SK-N-SH treated with all-trans-retinoic acid at 6 μM for 48 hours (cell line): ENCODE results near the gene PLA2G4B.

Experiments
- ATAC-seq: fragments of 200-7000 bp; cut with Tn5 transposase; 3 replicates; pipeline ENCODE4 v1.9.1; 2020; ENCODE audit warnings: mild to moderate bottlenecking, moderate library complexity
- ARNTL ChIP-seq: fragments of 450-650 bp; formaldehyde crosslinking; IDR thresholded peaks from 2 replicates; pipeline ENCODE4 v1.5.0; 2020; ENCODE audit warnings: low read depth, mild to moderate bottlenecking, moderate library complexity, borderline replicate concordance
- BACH2 ChIP-seq: fragments of 250-450 bp; sonication (Bioruptor Pico); IDR thresholded peaks from 2 replicates; pipeline ENCODE4 v1.9.0; 2021; ENCODE audit warnings: mild to moderate bottlenecking, borderline replicate concordance
- CSDC2 ChIP-seq: fragments of 250-450 bp; sonication (Bioruptor Pico); IDR thresholded peaks from 2 replicates; pipeline ENCODE4 v1.5.0; 2020; ENCODE audit warnings: mild to moderate bottlenecking, moderate library complexity
- ESRRG ChIP-seq: fragments of 250-450 bp; sonication (Bioruptor Pico); IDR thresholded peaks from 2 replicates; pipeline ENCODE4 v1.6.1; 2021; ENCODE audit warnings: mild to moderate bottlenecking
- GLIS3 ChIP-seq: fragments of 250-450 bp; sonication (Bioruptor Pico); IDR thresholded peaks from 2 replicates; pipeline ENCODE4 v1.5.0; 2020; ENCODE audit warnings: mild to moderate bottlenecking, moderate library complexity
- ISL1 ChIP-seq: fragments of 250-450 bp; sonication (Bioruptor Pico); IDR thresholded peaks from 2 replicates; pipeline ENCODE4 v2.1.2; 2022; ENCODE audit warnings: mild to moderate bottlenecking, moderate library complexity
- OSR1 ChIP-seq: fragments of 250-450 bp; sonication (Bioruptor Pico); IDR thresholded peaks from 2 replicates; pipeline ENCODE4 v1.8.0; 2022; ENCODE audit warnings: moderate library complexity, mild to moderate bottlenecking, inconsistent platforms
- PPARA ChIP-seq: fragments of 250-450 bp; sonication (Bioruptor Pico); IDR thresholded peaks from 2 replicates; pipeline ENCODE4 v1.5.0; 2020; ENCODE audit warnings: mild to moderate bottlenecking, borderline replicate concordance
- RARB ChIP-seq: fragments of 250-450 bp; sonication (Bioruptor Pico); IDR thresholded peaks from 2 replicates; pipeline ENCODE4 v1.8.0; 2021; ENCODE audit warnings: mild to moderate bottlenecking, moderate library complexity
- SNAI2 ChIP-seq: fragments of 250-450 bp; sonication (Bioruptor Pico); IDR thresholded peaks from 2 replicates; pipeline ENCODE4 v1.5.0; 2020; ENCODE audit warnings: mild to moderate bottlenecking, moderate library complexity
- TCF4 ChIP-seq: fragments of 250-450 bp; sonication (Bioruptor Pico); IDR thresholded peaks from 2 replicates; pipeline ENCODE4 v1.8.0; 2021; ENCODE audit warnings: mild to moderate bottlenecking, moderate library complexity, borderline replicate concordance
- TOX ChIP-seq: fragments of 250-450 bp; sonication (Bioruptor Pico); IDR thresholded peaks from 2 replicates; pipeline ENCODE4 v1.8.0; 2021; ENCODE audit warnings: mild to moderate bottlenecking, moderate library complexity, borderline replicate concordance
- ZC3H10 ChIP-seq: fragments of 250-450 bp; sonication (Bioruptor Pico); IDR thresholded peaks from 2 replicates; pipeline ENCODE4 v1.5.1; 2021; ENCODE audit warnings: mild to moderate bottlenecking, moderate library complexity
- ZFP3 ChIP-seq: fragments of 250-450 bp; sonication (Bioruptor Pico); IDR thresholded peaks from 2 replicates; pipeline ENCODE4 v1.5.0; 2020; ENCODE audit warnings: mild to moderate bottlenecking, moderate library complexity
- ZFP30 ChIP-seq: fragments of 450-650 bp; formaldehyde crosslinking; IDR thresholded peaks from 2 replicates; pipeline ENCODE4 v1.5.0; 2022; ENCODE audit warnings: mild to moderate bottlenecking, moderate library complexity
- ZNF565 ChIP-seq: fragments of 450-650 bp; formaldehyde crosslinking; conservative IDR thresholded peaks from 2 replicates; pipeline ENCODE4 v1.5.0; 2020; ENCODE audit warnings: low read depth, mild to moderate bottlenecking, moderate library complexity
- ZNF70 ChIP-seq: fragments of 450-650 bp; formaldehyde crosslinking; IDR thresholded peaks from 2 replicates; pipeline ENCODE4 v1.5.0; 2020; ENCODE audit warnings: mild to moderate bottlenecking, moderate library complexity
- ZNF8 ChIP-seq: fragments of 450-650 bp; formaldehyde crosslinking; IDR thresholded peaks from 2 replicates; pipeline ENCODE4 v1.5.0; 2020; ENCODE audit warnings: mild to moderate bottlenecking, moderate library complexity
- TF ChIP-seq, protein P1 (sequence below): fragments of 250-450 bp; sonication (Bioruptor Pico); IDR thresholded peaks from 2 replicates; pipeline ENCODE4 v1.5.1; 2021; ENCODE audit warnings: mild to moderate bottlenecking, moderate library complexity
- TF ChIP-seq, protein P2 (sequence below): fragments of 250-450 bp; sonication (Bioruptor Pico); IDR thresholded peaks from 2 replicates; pipeline ENCODE4 v1.8.0; 2021; ENCODE audit warnings: low read depth, mild to moderate bottlenecking, moderate library complexity, borderline replicate concordance
- TF ChIP-seq, protein P3 (sequence below): fragments of 250-450 bp; sonication (Bioruptor Pico); IDR thresholded peaks from 2 replicates; pipeline ENCODE4 v1.5.1; 2020; ENCODE audit warnings: low read depth, mild to moderate bottlenecking, moderate library complexity
- TF ChIP-seq, protein P4 (sequence below): fragments of 250-450 bp; sonication (Bioruptor Pico); IDR thresholded peaks from 2 replicates; pipeline ENCODE4 v1.5.0; 2020; ENCODE audit warnings: mild to moderate bottlenecking, moderate library complexity
- TF ChIP-seq, protein P5 (sequence below): fragments of 250-450 bp; sonication (Bioruptor Pico); IDR thresholded peaks from 2 replicates; pipeline ENCODE4 v1.8.0; 2020; ENCODE audit warnings: mild to moderate bottlenecking, moderate library complexity, borderline replicate concordance

PLA2G4B gene

DNA sequence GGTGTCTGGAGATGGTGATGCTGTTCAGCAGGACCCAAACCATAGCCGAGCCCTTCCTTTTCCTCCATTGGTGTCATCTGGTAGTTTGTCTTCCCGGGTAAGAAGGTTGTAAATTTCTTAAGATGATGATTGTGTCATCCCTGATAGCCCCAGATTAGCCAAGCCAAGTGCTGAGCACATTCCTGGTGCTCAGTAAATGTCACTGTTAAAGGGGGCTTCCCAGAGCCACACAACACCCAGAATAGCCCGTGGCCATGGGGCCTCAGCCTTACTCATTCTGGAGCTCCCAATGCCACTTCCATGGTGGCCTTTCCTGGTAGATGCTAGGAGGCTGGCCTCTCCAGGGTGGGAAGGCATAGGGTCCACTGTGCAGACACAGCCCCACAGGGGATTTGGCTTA, 4.6 kb upstream of the PLA2G4B start:
- TF ChIP-seq ARNTL (CRISPR knock-in tag) = no peak
- TF ChIP-seq TOX = no peak
- TF ChIP-seq, protein P1, sequence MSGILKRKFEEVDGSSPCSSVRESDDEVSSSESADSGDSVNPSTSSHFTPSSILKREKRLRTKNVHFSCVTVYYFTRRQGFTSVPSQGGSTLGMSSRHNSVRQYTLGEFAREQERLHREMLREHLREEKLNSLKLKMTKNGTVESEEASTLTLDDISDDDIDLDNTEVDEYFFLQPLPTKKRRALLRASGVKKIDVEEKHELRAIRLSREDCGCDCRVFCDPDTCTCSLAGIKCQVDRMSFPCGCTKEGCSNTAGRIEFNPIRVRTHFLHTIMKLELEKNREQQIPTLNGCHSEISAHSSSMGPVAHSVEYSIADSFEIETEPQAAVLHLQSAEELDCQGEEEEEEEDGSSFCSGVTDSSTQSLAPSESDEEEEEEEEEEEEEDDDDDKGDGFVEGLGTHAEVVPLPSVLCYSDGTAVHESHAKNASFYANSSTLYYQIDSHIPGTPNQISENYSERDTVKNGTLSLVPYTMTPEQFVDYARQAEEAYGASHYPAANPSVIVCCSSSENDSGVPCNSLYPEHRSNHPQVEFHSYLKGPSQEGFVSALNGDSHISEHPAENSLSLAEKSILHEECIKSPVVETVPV (CRISPR knock-in tag) = no peak
- TF ChIP-seq ZFP3 = no peak
- TF ChIP-seq BACH2 = no peak
- TF ChIP-seq OSR1 = no peak
- TF ChIP-seq ZNF70 (CRISPR knock-in tag) = no peak
- TF ChIP-seq RARB (CRISPR knock-in tag) = no peak
- no peak for TF ChIP-seq ZNF565 (CRISPR knock-in tag)
- TF ChIP-seq, all 23 proteins: peak for 0
- ATAC-seq = no peak

DNA sequence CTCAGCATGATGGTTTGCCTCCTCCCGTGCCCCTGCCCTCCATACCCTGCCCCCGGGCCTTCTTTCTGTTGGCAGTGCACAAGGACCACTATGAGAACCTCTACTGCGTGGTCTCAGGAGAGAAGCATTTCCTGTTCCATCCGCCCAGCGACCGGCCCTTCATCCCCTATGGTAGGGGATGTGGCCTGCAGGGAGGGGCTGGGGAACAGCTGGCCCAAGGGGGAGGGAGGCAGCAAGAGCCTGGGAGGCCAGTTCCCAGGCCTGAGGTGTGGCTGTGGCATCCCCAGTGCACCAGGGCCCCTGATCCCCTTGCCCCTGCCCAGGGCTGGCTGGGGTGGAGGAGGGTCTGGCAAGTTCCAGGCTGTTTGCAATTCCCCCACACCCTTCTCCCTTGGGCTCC, 2.6 kb upstream of the PLA2G4B start:
- no peak for ATAC-seq
- TF ChIP-seq ZFP30 (CRISPR knock-in tag) = no peak
- no peak for TF ChIP-seq ZNF70 (CRISPR knock-in tag)
- TF ChIP-seq ISL1 = no peak
- TF ChIP-seq CSDC2 (CRISPR knock-in tag) = no peak
- TF ChIP-seq, protein P2, sequence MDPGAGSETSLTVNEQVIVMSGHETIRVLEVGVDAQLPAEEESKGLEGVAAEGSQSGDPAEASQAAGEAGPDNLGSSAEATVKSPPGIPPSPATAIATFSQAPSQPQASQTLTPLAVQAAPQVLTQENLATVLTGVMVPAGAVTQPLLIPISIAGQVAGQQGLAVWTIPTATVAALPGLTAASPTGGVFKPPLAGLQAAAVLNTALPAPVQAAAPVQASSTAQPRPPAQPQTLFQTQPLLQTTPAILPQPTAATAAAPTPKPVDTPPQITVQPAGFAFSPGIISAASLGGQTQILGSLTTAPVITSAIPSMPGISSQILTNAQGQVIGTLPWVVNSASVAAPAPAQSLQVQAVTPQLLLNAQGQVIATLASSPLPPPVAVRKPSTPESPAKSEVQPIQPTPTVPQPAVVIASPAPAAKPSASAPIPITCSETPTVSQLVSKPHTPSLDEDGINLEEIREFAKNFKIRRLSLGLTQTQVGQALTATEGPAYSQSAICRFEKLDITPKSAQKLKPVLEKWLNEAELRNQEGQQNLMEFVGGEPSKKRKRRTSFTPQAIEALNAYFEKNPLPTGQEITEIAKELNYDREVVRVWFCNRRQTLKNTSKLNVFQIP (CRISPR knock-in tag) = no peak
- no peak for TF ChIP-seq SNAI2 (CRISPR knock-in tag)
- TF ChIP-seq ZNF8 (CRISPR knock-in tag) = no peak
- TF ChIP-seq, protein P3, sequence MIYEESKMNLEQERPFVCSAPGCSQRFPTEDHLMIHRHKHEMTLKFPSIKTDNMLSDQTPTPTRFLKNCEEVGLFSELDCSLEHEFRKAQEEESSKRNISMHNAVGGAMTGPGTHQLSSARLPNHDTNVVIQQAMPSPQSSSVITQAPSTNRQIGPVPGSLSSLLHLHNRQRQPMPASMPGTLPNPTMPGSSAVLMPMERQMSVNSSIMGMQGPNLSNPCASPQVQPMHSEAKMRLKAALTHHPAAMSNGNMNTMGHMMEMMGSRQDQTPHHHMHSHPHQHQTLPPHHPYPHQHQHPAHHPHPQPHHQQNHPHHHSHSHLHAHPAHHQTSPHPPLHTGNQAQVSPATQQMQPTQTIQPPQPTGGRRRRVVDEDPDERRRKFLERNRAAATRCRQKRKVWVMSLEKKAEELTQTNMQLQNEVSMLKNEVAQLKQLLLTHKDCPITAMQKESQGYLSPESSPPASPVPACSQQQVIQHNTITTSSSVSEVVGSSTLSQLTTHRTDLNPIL (CRISPR knock-in tag) = no peak
- TF ChIP-seq, protein P4, sequence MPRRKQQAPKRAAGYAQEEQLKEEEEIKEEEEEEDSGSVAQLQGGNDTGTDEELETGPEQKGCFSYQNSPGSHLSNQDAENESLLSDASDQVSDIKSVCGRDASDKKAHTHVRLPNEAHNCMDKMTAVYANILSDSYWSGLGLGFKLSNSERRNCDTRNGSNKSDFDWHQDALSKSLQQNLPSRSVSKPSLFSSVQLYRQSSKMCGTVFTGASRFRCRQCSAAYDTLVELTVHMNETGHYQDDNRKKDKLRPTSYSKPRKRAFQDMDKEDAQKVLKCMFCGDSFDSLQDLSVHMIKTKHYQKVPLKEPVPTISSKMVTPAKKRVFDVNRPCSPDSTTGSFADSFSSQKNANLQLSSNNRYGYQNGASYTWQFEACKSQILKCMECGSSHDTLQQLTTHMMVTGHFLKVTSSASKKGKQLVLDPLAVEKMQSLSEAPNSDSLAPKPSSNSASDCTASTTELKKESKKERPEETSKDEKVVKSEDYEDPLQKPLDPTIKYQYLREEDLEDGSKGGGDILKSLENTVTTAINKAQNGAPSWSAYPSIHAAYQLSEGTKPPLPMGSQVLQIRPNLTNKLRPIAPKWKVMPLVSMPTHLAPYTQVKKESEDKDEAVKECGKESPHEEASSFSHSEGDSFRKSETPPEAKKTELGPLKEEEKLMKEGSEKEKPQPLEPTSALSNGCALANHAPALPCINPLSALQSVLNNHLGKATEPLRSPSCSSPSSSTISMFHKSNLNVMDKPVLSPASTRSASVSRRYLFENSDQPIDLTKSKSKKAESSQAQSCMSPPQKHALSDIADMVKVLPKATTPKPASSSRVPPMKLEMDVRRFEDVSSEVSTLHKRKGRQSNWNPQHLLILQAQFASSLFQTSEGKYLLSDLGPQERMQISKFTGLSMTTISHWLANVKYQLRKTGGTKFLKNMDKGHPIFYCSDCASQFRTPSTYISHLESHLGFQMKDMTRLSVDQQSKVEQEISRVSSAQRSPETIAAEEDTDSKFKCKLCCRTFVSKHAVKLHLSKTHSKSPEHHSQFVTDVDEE (CRISPR knock-in tag) = no peak
- TF ChIP-seq GLIS3 (CRISPR knock-in tag) = no peak
- no peak for TF ChIP-seq PPARA (CRISPR knock-in tag)
- no peak for TF ChIP-seq ZFP3
- no peak for TF ChIP-seq ESRRG (CRISPR knock-in tag)
- no peak for TF ChIP-seq TCF4 (CRISPR knock-in tag)
- no peak for TF ChIP-seq ZNF565 (CRISPR knock-in tag)
- TF ChIP-seq OSR1 = no peak
- TF ChIP-seq BACH2 = no peak
- no peak for TF ChIP-seq ZC3H10 (CRISPR knock-in tag)
- TF ChIP-seq, protein P1 (CRISPR knock-in tag) = no peak
- TF ChIP-seq, protein P5, sequence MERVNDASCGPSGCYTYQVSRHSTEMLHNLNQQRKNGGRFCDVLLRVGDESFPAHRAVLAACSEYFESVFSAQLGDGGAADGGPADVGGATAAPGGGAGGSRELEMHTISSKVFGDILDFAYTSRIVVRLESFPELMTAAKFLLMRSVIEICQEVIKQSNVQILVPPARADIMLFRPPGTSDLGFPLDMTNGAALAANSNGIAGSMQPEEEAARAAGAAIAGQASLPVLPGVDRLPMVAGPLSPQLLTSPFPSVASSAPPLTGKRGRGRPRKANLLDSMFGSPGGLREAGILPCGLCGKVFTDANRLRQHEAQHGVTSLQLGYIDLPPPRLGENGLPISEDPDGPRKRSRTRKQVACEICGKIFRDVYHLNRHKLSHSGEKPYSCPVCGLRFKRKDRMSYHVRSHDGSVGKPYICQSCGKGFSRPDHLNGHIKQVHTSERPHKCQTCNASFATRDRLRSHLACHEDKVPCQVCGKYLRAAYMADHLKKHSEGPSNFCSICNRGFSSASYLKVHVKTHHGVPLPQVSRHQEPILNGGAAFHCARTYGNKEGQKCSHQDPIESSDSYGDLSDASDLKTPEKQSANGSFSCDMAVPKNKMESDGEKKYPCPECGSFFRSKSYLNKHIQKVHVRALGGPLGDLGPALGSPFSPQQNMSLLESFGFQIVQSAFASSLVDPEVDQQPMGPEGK (CRISPR knock-in tag) = no peak
